Lower lobe of right lung (tissue), 2 donors: Measurements from ENCODE around the gene PTPRN2. TPM values are rescaled to one million over a fixed set of nuclear protein-coding genes. Genes with fewer than 3 reads are reported as not detected.
A peak's percentile ranks its signal among the peaks of the same experiment; 100 is the strongest.

Experiments used
- ATAC-seq, 2 donors: fragments of 200-7000 bp; cut with Tn5 transposase; one replicate each; pipeline ENCODE4 v1.9.1; 2020 to 2022; ENCODE audit warnings: mild to moderate bottlenecking in 2 of 2, moderate library complexity in 2 of 2
- DNase-seq: peaks from one replicate; pipeline ENCODE4 v3.0.0-alpha.2; 2020
- H3K27ac ChIP-seq: fragments of 200-600 bp; one replicate; pipeline ENCODE4 v1.8.0; 2022
- H3K27me3 ChIP-seq: fragments of 200-600 bp; one replicate; pipeline ENCODE4 v1.8.0; 2022; ENCODE audit warnings: low read depth
- H3K36me3 ChIP-seq: fragments of 200-600 bp; one replicate; pipeline ENCODE4 v1.8.0; 2022; ENCODE audit warnings: mild to moderate bottlenecking
- H3K4me1 ChIP-seq: fragments of 200-600 bp; one replicate; pipeline ENCODE4 v1.8.0; 2022
- H3K4me3 ChIP-seq: fragments of 200-600 bp; one replicate; pipeline ENCODE4 v1.8.0; 2022; ENCODE audit warnings: mild to moderate bottlenecking
- H3K9me3 ChIP-seq: fragments of 200-600 bp; one replicate; pipeline ENCODE4 v1.8.0; 2022
- CTCF ChIP-seq: fragments of 200-600 bp; IDR thresholded peaks from one replicate; pipeline ENCODE4 v1.8.0; 2022; ENCODE audit warnings: antibody characterized with exemption, mild to moderate bottlenecking
- intact Hi-C: fragments of 100-400 bp; cut with DNase I; formaldehyde crosslinking; loops from one replicate; pipeline ENCODE4 v1.11.0; 2022
- total RNA-seq: library from RNA; stranded (reverse); fragmentation: NEBNext Ultra II Directional; extraction: Animal tissue kit (Norgen Biotek cat#: 25700); gene quantifications from one replicate; pipeline ENCODE4 v1.2.1, GENCODE V29; 2021
- donor health status: DM: no; HTN: yes; CAD: no; lungs with severe emphysema.

PTPRN2 gene
- total RNA-seq, 1 donor from 2014 or later: 6.8 TPM

- no peak for DNase-seq
- peak in 1 of 2 donors; percentile 19 for ATAC-seq
- no peaks in the 10 kb centered on the region for H3K9me3 ChIP-seq
- intact Hi-C loops: no loop called here
- no peaks in the 10 kb centered on the region for H3K4me1 ChIP-seq
- no peaks in the 10 kb centered on the region for H3K36me3 ChIP-seq
- TF ChIP-seq CTCF: no peak
- H3K27me3 ChIP-seq: peaks cover 4% of the 10 kb centered on the region
- H3K4me3 ChIP-seq: no peak overlapping the region
- no peak overlapping the region for H3K27ac ChIP-seq
These were observed 143.7 kb downstream of the PTPRN2 start for GRCh38 chr7:158443688-158444483.

- DNase-seq: no peak
- TF ChIP-seq CTCF: no peak
- peaks cover 4% of the 10 kb centered on the region for H3K27me3 ChIP-seq
- no peaks in the 10 kb centered on the region for H3K36me3 ChIP-seq
- H3K4me3 ChIP-seq: no peak overlapping the region
- H3K27ac ChIP-seq: no peak overlapping the region
- ATAC-seq: no peak
- H3K9me3 ChIP-seq: no peaks in the 10 kb centered on the region
- H3K4me1 ChIP-seq: no peaks in the 10 kb centered on the region
- intact Hi-C loops: no loop called here
These were observed 144.5 kb downstream of the PTPRN2 start for GRCh38 chr7:158443014-158443687.

- ATAC-seq: no peak
- intact Hi-C loops: no loop called here
- Histone ChIP-seq H3K36me3 (no peaks in the 10 kb centered on the region), H3K27ac (no peak overlapping the region), H3K27me3 (no peaks in the 10 kb centered on the region), H3K4me1 (no peaks in the 10 kb centered on the region), H3K9me3 (no peaks in the 10 kb centered on the region), H3K4me3 (no peak overlapping the region)
- TF ChIP-seq CTCF: no peak
- no peak for DNase-seq
These were observed 145.4 kb downstream of the PTPRN2 start for GRCh38 chr7:158442260-158442659.

GRCh38 chr7:158439035-158439434 is 148.6 kb downstream of the PTPRN2 start:
- no peak overlapping the region for H3K4me3 ChIP-seq
- H3K9me3 ChIP-seq: no peaks in the 10 kb centered on the region
- no peaks in the 10 kb centered on the region for H3K36me3 ChIP-seq
- intact Hi-C loops: no loop called here
- H3K27ac ChIP-seq: no peak overlapping the region
- no peaks in the 10 kb centered on the region for H3K4me1 ChIP-seq
- DNase-seq: no peak
- H3K27me3 ChIP-seq: no peaks in the 10 kb centered on the region
- no peak for ATAC-seq
- no peak for TF ChIP-seq CTCF

GRCh38 chr7:158432369-158433341 is 155.0 kb downstream of the PTPRN2 start:
- intact Hi-C loops: no loop called here
- H3K27ac ChIP-seq: peak overlapping the region; percentile 41
- H3K4me3 ChIP-seq: peak overlapping the region; percentile 10
- DNase-seq: peak; percentile 68
- no peak for TF ChIP-seq CTCF
- H3K9me3 ChIP-seq: no peaks in the 10 kb centered on the region
- peaks cover 7% of the 10 kb centered on the region for H3K4me1 ChIP-seq
- H3K27me3 ChIP-seq: no peaks in the 10 kb centered on the region
- ATAC-seq: peak; percentile 80 to 83
- H3K36me3 ChIP-seq: no peaks in the 10 kb centered on the region
